Activated CD4-positive, alpha-beta T cell treated with anti-CD3 and anti-CD28 coated beads for 36 hours (primary cell): ENCODE results near the gene FUOM. TPM values are rescaled to one million over a fixed set of nuclear protein-coding genes. Genes with fewer than 3 reads are reported as not detected.
A peak's percentile ranks its signal among the peaks of the same experiment; 100 is the strongest.

Experiments used
- ATAC-seq: fragments of 200-7000 bp; cut with Tn5 transposase; one replicate; pipeline ENCODE4 v1.10.0; 2021; ENCODE audit warnings: mild to moderate bottlenecking, moderate library complexity
- CTCF ChIA-PET: fragments of 350-600 bp; sonication (Branson Sonifier 250); formaldehyde crosslinking; loops from one replicate; lab custom pipeline; 2021; ENCODE audit warnings: antibody characterized with exemption; lab: Charles Lee
- POLR2A ChIA-PET: fragments of 350-600 bp; sonication (Branson Sonifier 250); formaldehyde crosslinking; loops from one replicate; lab custom pipeline; 2021; ENCODE audit warnings: antibody characterized with exemption, inconsistent platforms; lab: Charles Lee
- DNase-seq: peaks from one replicate; pipeline ENCODE4 v3.0.0-alpha.2; 2020
- H3K27ac Mint-ChIP-seq: one replicate; pipeline ENCODE4 v1.8.0; 2021; ENCODE audit warnings: mixed read lengths
- H3K27me3 Mint-ChIP-seq: one replicate; pipeline ENCODE4 v1.8.0; 2021; ENCODE audit warnings: mixed read lengths
- H3K36me3 Mint-ChIP-seq: one replicate; pipeline ENCODE4 v1.8.0; 2021; ENCODE audit warnings: low read depth, mixed read lengths
- H3K4me1 Mint-ChIP-seq: one replicate; pipeline ENCODE4 v1.8.0; 2021; ENCODE audit warnings: mixed read lengths
- H3K4me3 Mint-ChIP-seq: one replicate; pipeline ENCODE4 v1.8.0; 2021; ENCODE audit warnings: mild to moderate bottlenecking, moderate library complexity, mixed read lengths
- H3K9me3 Mint-ChIP-seq: one replicate; pipeline ENCODE4 v1.8.0; 2021; ENCODE audit warnings: low read depth, mixed read lengths
- intact Hi-C, 2 experiments: fragments of 100-400 bp; cut with DNase I in 1 of 2; cut with micrococcal nuclease in 1 of 2; formaldehyde crosslinking; loops; one replicate each; pipeline versions ENCODE4 v1.14.2 to v1.15.1; 2022 to 2024; cut with DNase I, micrococcal nuclease
- total RNA-seq, 2 experiments: library from RNA; stranded (reverse); gene quantifications; one replicate each; pipeline ENCODE4 v1.2.3, GENCODE V29; 2021

The FUOM gene
- total RNA-seq, 2 experiments from 2014 or later, result 28.3 to 37.0 TPM

GRCh38 chr10:133315847-133316246 lies 42.0 kb downstream of the FUOM start:
- Mint-ChIP-seq H3K4me1 (peaks cover 9% of the 10 kb centered on the region), H3K27ac (no peak overlapping the region), H3K9me3 (no peaks in the 10 kb centered on the region), H3K4me3 (no peak overlapping the region), H3K27me3 (peaks cover 10% of the 10 kb centered on the region), H3K36me3 (peaks cover under 1% of the 10 kb centered on the region)
- no peak for DNase-seq
- ChIA-PET CTCF (interaction anchor here (0.6 to 1.9 kb wide), 4 partner anchors 9 to 745 kb away, joined by 4 to 7 read pairs (median 4); no protein-coding TSS in a partner anchor), POLR2A (no interaction called here)
- no peak for ATAC-seq
- intact Hi-C loops, result no loop called here

GRCh38 chr10:133314911-133315310 lies 42.9 kb downstream of the FUOM start:
- no peak for ATAC-seq

GRCh38 chr10:133313192-133313591 lies 44.6 kb downstream of the FUOM start:
- Mint-ChIP-seq H3K9me3 (no peaks in the 10 kb centered on the region), H3K4me1 (peaks cover 6% of the 10 kb centered on the region), H3K4me3 (no peak overlapping the region), H3K36me3 (peaks cover 9% of the 10 kb centered on the region), H3K27ac (no peak overlapping the region), H3K27me3 (no peaks in the 10 kb centered on the region)
- intact Hi-C loops, result no loop called here
- ChIA-PET CTCF (interaction anchor here (0.7 to 0.9 kb wide), 2 partner anchors 44 to 52 kb away, joined by 3 read pairs; no protein-coding TSS in a partner anchor), POLR2A (no interaction called here)
- no peak for ATAC-seq
- no peak for DNase-seq

More at GRCh38 chr10:133314911-133315310, 42.9 kb downstream of the FUOM start:
- peaks cover 6% of the 10 kb centered on the region for H3K27me3 Mint-ChIP-seq
- no peak for DNase-seq
- POLR2A ChIA-PET, result no interaction called here
- CTCF ChIA-PET, result interaction anchor here (0.6 to 2.0 kb wide), 5 partner anchors 8 to 458 kb away, joined by 3 to 7 read pairs (median 4); no protein-coding TSS in a partner anchor
- peaks cover 6% of the 10 kb centered on the region for H3K36me3 Mint-ChIP-seq
- H3K9me3 Mint-ChIP-seq, result no peaks in the 10 kb centered on the region
- intact Hi-C loops, result no loop called here
- H3K4me1 Mint-ChIP-seq, result peaks cover 9% of the 10 kb centered on the region
- no peak overlapping the region for H3K27ac Mint-ChIP-seq
- H3K4me3 Mint-ChIP-seq, result no peak overlapping the region

GRCh38 chr10:133312769-133313145 lies 45.1 kb downstream of the FUOM start:
- no peak for DNase-seq
- Mint-ChIP-seq H3K4me1 (peaks cover 7% of the 10 kb centered on the region), H3K9me3 (no peaks in the 10 kb centered on the region), H3K27ac (no peak overlapping the region), H3K4me3 (no peak overlapping the region), H3K27me3 (no peaks in the 10 kb centered on the region), H3K36me3 (peaks cover 12% of the 10 kb centered on the region)
- ChIA-PET CTCF (interaction anchor here (0.7 to 0.9 kb wide), 2 partner anchors 44 to 52 kb away, joined by 3 read pairs; no protein-coding TSS in a partner anchor), POLR2A (no interaction called here)
- no peak for ATAC-seq
- intact Hi-C loops, result no loop called here

- POLR2A ChIA-PET, result no interaction called here
- ATAC-seq, result no peak
- Mint-ChIP-seq H3K4me3 (no peak overlapping the region), H3K36me3 (peaks cover 14% of the 10 kb centered on the region), H3K9me3 (no peaks in the 10 kb centered on the region), H3K27ac (no peak overlapping the region), H3K27me3 (no peaks in the 10 kb centered on the region), H3K4me1 (peaks cover 13% of the 10 kb centered on the region)
- no peak for DNase-seq
- intact Hi-C loops, result no loop called here
- CTCF ChIA-PET, result no interaction called here
Observed at GRCh38 chr10:133312016-133312768, 45.6 kb downstream of the FUOM start.

GRCh38 chr10:133311570-133311969 lies 46.2 kb downstream of the FUOM start:
- ChIA-PET CTCF (interaction anchor here (1.3 kb wide), 1 partner anchor 17 kb away, joined by 4 read pairs; no protein-coding TSS in a partner anchor), POLR2A (no interaction called here)
- H3K27me3 Mint-ChIP-seq, result no peaks in the 10 kb centered on the region
- intact Hi-C loops, result no loop called here
- H3K9me3 Mint-ChIP-seq, result no peaks in the 10 kb centered on the region
- H3K4me3 Mint-ChIP-seq, result no peak overlapping the region
- H3K27ac Mint-ChIP-seq, result no peak overlapping the region
- H3K4me1 Mint-ChIP-seq, result peaks cover 18% of the 10 kb centered on the region
- ATAC-seq (no peak), DNase-seq (no peak)
- peaks cover 15% of the 10 kb centered on the region for H3K36me3 Mint-ChIP-seq

GRCh38 chr10:133310789-133311188 lies 47.0 kb downstream of the FUOM start:
- ChIA-PET CTCF (interaction anchor here (1.3 kb wide), 1 partner anchor 18 kb away, joined by 4 read pairs; no protein-coding TSS in a partner anchor), POLR2A (no interaction called here)
- Mint-ChIP-seq H3K4me1 (peaks cover 22% of the 10 kb centered on the region), H3K4me3 (no peak overlapping the region), H3K9me3 (no peaks in the 10 kb centered on the region), H3K27ac (no peak overlapping the region), H3K36me3 (peaks cover 15% of the 10 kb centered on the region), H3K27me3 (no peaks in the 10 kb centered on the region)
- ATAC-seq, result no peak
- intact Hi-C loops, result no loop called here
- no peak for DNase-seq

- no peak overlapping the region for H3K27ac Mint-ChIP-seq
- POLR2A ChIA-PET, result no interaction called here
- H3K4me1 Mint-ChIP-seq, result peaks cover 26% of the 10 kb centered on the region
- peaks cover 15% of the 10 kb centered on the region for H3K36me3 Mint-ChIP-seq
- intact Hi-C loops, result no loop called here
- no peak overlapping the region for H3K4me3 Mint-ChIP-seq
- DNase-seq (no peak), ATAC-seq (no peak)
- H3K9me3 Mint-ChIP-seq, result no peaks in the 10 kb centered on the region
- no peaks in the 10 kb centered on the region for H3K27me3 Mint-ChIP-seq
- CTCF ChIA-PET, result interaction anchor here (1.3 kb wide), 1 partner anchor 19 kb away, joined by 4 read pairs; no protein-coding TSS in a partner anchor
Observed at GRCh38 chr10:133310399-133310755, 47.4 kb downstream of the FUOM start.

GRCh38 chr10:133309720-133310398 lies 48.0 kb downstream of the FUOM start:
- H3K36me3 Mint-ChIP-seq, result peaks cover 15% of the 10 kb centered on the region
- peak overlapping the region; percentile 100 for H3K4me3 Mint-ChIP-seq
- POLR2A ChIA-PET, result no interaction called here
- CTCF ChIA-PET, result interaction anchor here (1.3 kb wide), 1 partner anchor 19 kb away, joined by 4 read pairs; no protein-coding TSS in a partner anchor
- no peaks in the 10 kb centered on the region for H3K27me3 Mint-ChIP-seq
- H3K4me1 Mint-ChIP-seq, result peaks cover 28% of the 10 kb centered on the region
- ATAC-seq, result no peak
- H3K9me3 Mint-ChIP-seq, result no peaks in the 10 kb centered on the region
- H3K27ac Mint-ChIP-seq, result no peak overlapping the region
- intact Hi-C loops, result loop anchor here (1.0 to 5.0 kb wide), 11 partner anchors 14 to 1409 kb away; partner anchors contain the start of genes FUOM (in 2 of the 2), DPYSL4 (in 1 of the 2), ECHS1 (in 1 of the 2) and LRRC27 (in 1 of the 2)
- no peak for DNase-seq

- H3K9me3 Mint-ChIP-seq, result no peaks in the 10 kb centered on the region
- peak; percentile 97 for DNase-seq
- intact Hi-C loops, result loop anchor here (1.0 to 5.0 kb wide), 11 partner anchors 15 to 1408 kb away; partner anchors contain the start of genes FUOM (in 2 of the 2), DPYSL4 (in 1 of the 2), ECHS1 (in 1 of the 2) and LRRC27 (in 1 of the 2)
- peak; percentile 84 for ATAC-seq
- H3K4me3 Mint-ChIP-seq, result peak overlapping the region; percentile 100
- peak overlapping the region; percentile 69 for H3K27ac Mint-ChIP-seq
- CTCF ChIA-PET, result no interaction called here
- peaks cover 15% of the 10 kb centered on the region for H3K36me3 Mint-ChIP-seq
- H3K4me1 Mint-ChIP-seq, result peaks cover 30% of the 10 kb centered on the region
- POLR2A ChIA-PET, result no interaction called here
- no peaks in the 10 kb centered on the region for H3K27me3 Mint-ChIP-seq
Observed at GRCh38 chr10:133309100-133309719, 48.6 kb downstream of the FUOM start.
